ENCODE results near the gene PATZ1.

The PATZ1 gene

GRCh38 chr22:31278626-31279326, 67.4 kb downstream of the PATZ1 start:
- H3K27ac ChIP-seq (ENCODE audit: low read length) = no peak overlapping the region
- no peaks in the 10 kb centered on the region for H3K27me3 ChIP-seq (ENCODE audit: insufficient read depth, low read length, poor library complexity)
- peaks cover 44% of the 10 kb centered on the region for H3K36me3 ChIP-seq (ENCODE audit: insufficient read depth, low read length)
- no peaks in the 10 kb centered on the region for H3K4me1 ChIP-seq (ENCODE audit: insufficient read depth, low read length)
- no peak; the same call in 2 of the 3 replicates for ATAC-seq (ENCODE audit: insufficient read depth, low read depth)
- no peak for TF ChIP-seq CTCF (IDR thresholded peaks at IDR 0.05; ENCODE audit: borderline replicate concordance, extremely low read depth, low read length, poor library complexity, severe bottlenecking)
- TF ChIP-seq EZH2 (IDR thresholded peaks at IDR 0.05; ENCODE audit: borderline replicate concordance, low read depth, low read length, severe bottlenecking) = no peak
- H3K4me2 ChIP-seq (ENCODE audit: insufficient read depth, low read length) = no peak overlapping the region
- DNase-seq = no peak
- H2AFZ ChIP-seq (ENCODE audit: low read depth, low read length) = no peak overlapping the region
- no peaks in the 10 kb centered on the region for H3K79me2 ChIP-seq (ENCODE audit: insufficient read depth, low read length)
- H3K9me3 ChIP-seq (ENCODE audit: insufficient read depth, low read length, severe bottlenecking) = no peaks in the 10 kb centered on the region
- H4K20me1 ChIP-seq (ENCODE audit: insufficient read depth, low read length) = no peaks in the 10 kb centered on the region
- H3K4me3 ChIP-seq (ENCODE audit: low read depth in 1 of 2, low read length in 2 of 2) = no peak overlapping the region
- no peak overlapping the region for H3K9ac ChIP-seq (ENCODE audit: low read depth, low read length)

GRCh38 chr22:31278151-31278621, 68.0 kb downstream of the PATZ1 start:
- TF ChIP-seq CTCF (IDR thresholded peaks at IDR 0.05; ENCODE audit: borderline replicate concordance, extremely low read depth, low read length, poor library complexity, severe bottlenecking) (no peak), EZH2 (IDR thresholded peaks at IDR 0.05; ENCODE audit: borderline replicate concordance, low read depth, low read length, severe bottlenecking) (no peak)
- Histone ChIP-seq H3K4me1 (ENCODE audit: insufficient read depth, low read length) (no peaks in the 10 kb centered on the region), H3K9ac (ENCODE audit: low read depth, low read length) (no peak overlapping the region), H3K79me2 (ENCODE audit: insufficient read depth, low read length) (no peaks in the 10 kb centered on the region), H3K4me3 (ENCODE audit: low read depth in 1 of 2, low read length in 2 of 2) (no peak overlapping the region), H4K20me1 (ENCODE audit: insufficient read depth, low read length) (no peaks in the 10 kb centered on the region), H3K9me3 (ENCODE audit: insufficient read depth, low read length, severe bottlenecking) (no peaks in the 10 kb centered on the region), H3K4me2 (ENCODE audit: insufficient read depth, low read length) (no peak overlapping the region), H3K27ac (ENCODE audit: low read length) (no peak overlapping the region), H3K36me3 (ENCODE audit: insufficient read depth, low read length) (peaks cover 48% of the 10 kb centered on the region), H3K27me3 (ENCODE audit: insufficient read depth, low read length, poor library complexity) (no peaks in the 10 kb centered on the region), H2AFZ (ENCODE audit: low read depth, low read length) (no peak overlapping the region)
- no peak for ATAC-seq (ENCODE audit: insufficient read depth, low read depth)
- DNase-seq = no peak

- peaks cover 51% of the 10 kb centered on the region for H3K36me3 ChIP-seq (ENCODE audit: insufficient read depth, low read length)
- no peak overlapping the region for H3K4me2 ChIP-seq (ENCODE audit: insufficient read depth, low read length)
- no peak for ATAC-seq (ENCODE audit: insufficient read depth, low read depth)
These were observed 68.4 kb downstream of the PATZ1 start for GRCh38 chr22:31277741-31278140.

More at GRCh38 chr22:31277741-31278140, 68.4 kb downstream of the PATZ1 start:
- H3K79me2 ChIP-seq (ENCODE audit: insufficient read depth, low read length) = no peaks in the 10 kb centered on the region
- no peak for TF ChIP-seq CTCF (IDR thresholded peaks at IDR 0.05; ENCODE audit: borderline replicate concordance, extremely low read depth, low read length, poor library complexity, severe bottlenecking)
- TF ChIP-seq EZH2 (IDR thresholded peaks at IDR 0.05; ENCODE audit: borderline replicate concordance, low read depth, low read length, severe bottlenecking) = no peak
- no peak for DNase-seq
- H4K20me1 ChIP-seq (ENCODE audit: insufficient read depth, low read length) = no peaks in the 10 kb centered on the region
- no peak overlapping the region for H3K9ac ChIP-seq (ENCODE audit: low read depth, low read length)
- no peak overlapping the region for H3K4me3 ChIP-seq (ENCODE audit: low read depth in 1 of 2, low read length in 2 of 2)
- no peaks in the 10 kb centered on the region for H3K27me3 ChIP-seq (ENCODE audit: insufficient read depth, low read length, poor library complexity)
- H2AFZ ChIP-seq (ENCODE audit: low read depth, low read length) = no peak overlapping the region
- H3K27ac ChIP-seq (ENCODE audit: low read length) = no peak overlapping the region
- H3K9me3 ChIP-seq (ENCODE audit: insufficient read depth, low read length, severe bottlenecking) = no peaks in the 10 kb centered on the region
- no peaks in the 10 kb centered on the region for H3K4me1 ChIP-seq (ENCODE audit: insufficient read depth, low read length)

All from DND-41 (cell line).